Measurements from ENCODE around the gene POU2F3. TPM values are rescaled to one million over a fixed set of nuclear protein-coding genes. Genes with fewer than 3 reads are reported as not detected.

POU2F3 gene
- total RNA-seq, 4 donors from 2014 or later: not detected

- no peak for TF ChIP-seq CTCF (IDR thresholded peaks at IDR 0.05; ENCODE audit: low read depth)
These were observed 33.5 kb downstream of the POU2F3 start for GRCh38 chr11:120273432-120273831.

GRCh38 chr11:120279502-120279901, 39.6 kb downstream of the POU2F3 start:
- no peak for TF ChIP-seq CTCF (IDR thresholded peaks at IDR 0.05; ENCODE audit: low read depth)

- no peak for TF ChIP-seq CTCF (IDR thresholded peaks at IDR 0.05; ENCODE audit: low read depth)
These were observed 40.7 kb downstream of the POU2F3 start for GRCh38 chr11:120280600-120281051.

GRCh38 chr11:120281143-120281795, 41.3 kb downstream of the POU2F3 start:
- TF ChIP-seq CTCF (IDR thresholded peaks at IDR 0.05; ENCODE audit: low read depth): no peak

DNA sequence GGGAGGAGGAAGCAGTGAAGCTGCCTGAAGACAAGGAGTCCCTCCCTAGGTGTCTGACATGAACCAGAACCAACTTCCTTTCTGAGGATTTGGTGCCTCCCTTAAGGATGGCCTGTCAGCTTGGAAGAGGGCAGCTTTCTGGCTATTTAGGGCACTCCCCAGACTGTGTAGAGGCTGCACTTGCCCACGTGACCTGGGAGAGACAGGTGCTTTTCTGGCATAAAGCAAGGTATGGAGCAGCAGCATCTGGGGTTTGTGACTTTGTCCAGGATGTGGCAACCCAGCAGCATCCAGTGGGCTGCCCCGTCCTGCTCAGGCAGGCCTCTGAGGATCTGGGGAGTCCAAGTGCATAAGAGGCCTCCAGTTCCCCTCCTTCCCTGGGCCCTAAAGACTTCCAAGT, 43.2 kb downstream of the POU2F3 start:
- TF ChIP-seq CTCF (IDR thresholded peaks at IDR 0.05; ENCODE audit: low read depth): no peak

GRCh38 chr11:120284272-120284671, 44.3 kb downstream of the POU2F3 start:
- TF ChIP-seq CTCF (IDR thresholded peaks at IDR 0.05; ENCODE audit: low read depth): no peak

DNA sequence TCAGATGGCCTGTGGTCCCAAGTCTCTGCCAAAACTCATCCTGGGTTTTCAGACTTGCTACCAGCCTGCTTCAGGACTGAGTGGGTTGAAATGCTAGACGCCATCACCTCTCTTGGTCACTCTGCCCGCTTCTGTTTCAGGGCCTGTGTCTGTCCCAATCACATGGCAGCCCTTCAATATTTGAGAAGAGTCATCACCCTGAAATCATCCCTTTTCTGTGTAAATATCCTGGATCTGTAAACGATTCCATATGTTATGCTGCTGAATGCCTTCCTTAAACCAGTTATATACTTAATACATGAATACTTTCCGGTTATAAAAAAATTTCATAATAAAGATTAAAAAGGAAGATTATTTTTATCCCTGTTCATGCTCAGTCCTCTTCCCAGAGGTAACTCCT, 45.3 kb downstream of the POU2F3 start:
- TF ChIP-seq CTCF (IDR thresholded peaks at IDR 0.05; ENCODE audit: low read depth): no peak
